Measurements from ENCODE around the gene ARMC5. TPM values are rescaled to one million over a fixed set of nuclear protein-coding genes. Genes with fewer than 3 reads are reported as not detected.

The ARMC5 gene
- polyA plus RNA-seq, 1 donor from 2014 or later = 27.6 TPM

DNA sequence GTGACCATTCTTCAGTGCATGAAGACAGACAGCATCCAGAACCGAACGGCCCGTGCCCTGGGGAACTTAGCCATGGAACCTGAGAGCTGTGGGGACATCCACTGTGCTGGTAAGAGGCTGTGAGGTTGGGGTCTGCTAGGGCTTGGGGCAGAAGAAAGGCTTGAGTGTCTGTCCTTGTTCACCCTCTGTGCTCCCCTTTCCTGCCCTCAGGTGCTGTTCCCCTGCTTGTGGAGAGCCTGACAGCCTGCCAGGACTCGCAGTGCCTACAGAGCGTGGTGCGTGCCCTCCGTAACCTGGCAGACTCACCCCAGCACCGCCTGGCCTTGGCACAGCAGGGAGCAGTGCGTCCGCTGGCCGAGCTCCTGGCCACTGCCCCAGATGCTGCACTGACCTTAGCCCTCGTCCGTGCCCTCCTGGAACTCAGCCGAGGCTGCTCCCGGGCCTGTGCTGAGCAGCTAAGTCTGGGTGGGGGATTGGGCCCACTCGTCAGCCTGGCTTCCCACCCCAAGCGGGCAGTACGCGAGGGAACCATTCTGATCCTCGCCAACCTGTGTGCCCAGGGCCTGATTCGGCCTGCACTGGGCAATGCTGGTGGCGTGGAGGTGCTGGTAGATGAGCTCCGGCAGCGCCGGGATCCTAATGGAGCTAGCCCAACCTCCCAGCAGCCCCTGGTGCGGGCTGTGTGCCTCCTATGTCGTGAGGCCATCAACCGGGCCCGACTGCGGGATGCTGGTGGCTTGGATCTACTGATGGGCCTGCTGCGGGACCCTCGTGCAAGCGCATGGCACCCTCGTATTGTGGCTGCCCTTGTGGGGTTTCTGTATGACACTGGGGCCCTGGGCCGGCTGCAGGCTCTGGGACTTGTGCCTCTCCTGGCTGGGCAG lies 2.9 kb downstream of the ARMC5 start:
- Histone ChIP-seq H3K36me3 (ENCODE audit: insufficient read depth, low read length) (no peaks in the 10 kb centered on the region), H3K79me2 (replicated peaks; ENCODE audit: insufficient read depth, low read length) (peaks cover 15% of the 10 kb centered on the region), H3K27me3 (ENCODE audit: insufficient read depth, low read depth, low read length) (no peaks in the 10 kb centered on the region), H3F3A (ENCODE audit: insufficient read depth, low read length, poor library complexity, severe bottlenecking) (peaks cover 8% of the 10 kb centered on the region), H3K4me2 (ENCODE audit: low read length) (no peak overlapping the region), H3K9me2 (ENCODE audit: insufficient read depth, low read length) (no peaks in the 10 kb centered on the region), H4K20me1 (ENCODE audit: insufficient read depth) (no peaks in the 10 kb centered on the region), H3K27ac (ENCODE audit: low read length) (no peak overlapping the region), H3K4me3 (ENCODE audit: low read length) (no peak overlapping the region), H3K9ac (ENCODE audit: low read length) (no peak overlapping the region), H2AFZ (ENCODE audit: low read depth, low read length) (no peak overlapping the region), H3K9me3 (ENCODE audit: low read length) (no peaks in the 10 kb centered on the region)
- TF ChIP-seq, protein P1, sequence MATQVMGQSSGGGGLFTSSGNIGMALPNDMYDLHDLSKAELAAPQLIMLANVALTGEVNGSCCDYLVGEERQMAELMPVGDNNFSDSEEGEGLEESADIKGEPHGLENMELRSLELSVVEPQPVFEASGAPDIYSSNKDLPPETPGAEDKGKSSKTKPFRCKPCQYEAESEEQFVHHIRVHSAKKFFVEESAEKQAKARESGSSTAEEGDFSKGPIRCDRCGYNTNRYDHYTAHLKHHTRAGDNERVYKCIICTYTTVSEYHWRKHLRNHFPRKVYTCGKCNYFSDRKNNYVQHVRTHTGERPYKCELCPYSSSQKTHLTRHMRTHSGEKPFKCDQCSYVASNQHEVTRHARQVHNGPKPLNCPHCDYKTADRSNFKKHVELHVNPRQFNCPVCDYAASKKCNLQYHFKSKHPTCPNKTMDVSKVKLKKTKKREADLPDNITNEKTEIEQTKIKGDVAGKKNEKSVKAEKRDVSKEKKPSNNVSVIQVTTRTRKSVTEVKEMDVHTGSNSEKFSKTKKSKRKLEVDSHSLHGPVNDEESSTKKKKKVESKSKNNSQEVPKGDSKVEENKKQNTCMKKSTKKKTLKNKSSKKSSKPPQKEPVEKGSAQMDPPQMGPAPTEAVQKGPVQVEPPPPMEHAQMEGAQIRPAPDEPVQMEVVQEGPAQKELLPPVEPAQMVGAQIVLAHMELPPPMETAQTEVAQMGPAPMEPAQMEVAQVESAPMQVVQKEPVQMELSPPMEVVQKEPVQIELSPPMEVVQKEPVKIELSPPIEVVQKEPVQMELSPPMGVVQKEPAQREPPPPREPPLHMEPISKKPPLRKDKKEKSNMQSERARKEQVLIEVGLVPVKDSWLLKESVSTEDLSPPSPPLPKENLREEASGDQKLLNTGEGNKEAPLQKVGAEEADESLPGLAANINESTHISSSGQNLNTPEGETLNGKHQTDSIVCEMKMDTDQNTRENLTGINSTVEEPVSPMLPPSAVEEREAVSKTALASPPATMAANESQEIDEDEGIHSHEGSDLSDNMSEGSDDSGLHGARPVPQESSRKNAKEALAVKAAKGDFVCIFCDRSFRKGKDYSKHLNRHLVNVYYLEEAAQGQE (IDR thresholded peaks at IDR 0.05; ENCODE audit: borderline replicate concordance) = no peak

DNA sequence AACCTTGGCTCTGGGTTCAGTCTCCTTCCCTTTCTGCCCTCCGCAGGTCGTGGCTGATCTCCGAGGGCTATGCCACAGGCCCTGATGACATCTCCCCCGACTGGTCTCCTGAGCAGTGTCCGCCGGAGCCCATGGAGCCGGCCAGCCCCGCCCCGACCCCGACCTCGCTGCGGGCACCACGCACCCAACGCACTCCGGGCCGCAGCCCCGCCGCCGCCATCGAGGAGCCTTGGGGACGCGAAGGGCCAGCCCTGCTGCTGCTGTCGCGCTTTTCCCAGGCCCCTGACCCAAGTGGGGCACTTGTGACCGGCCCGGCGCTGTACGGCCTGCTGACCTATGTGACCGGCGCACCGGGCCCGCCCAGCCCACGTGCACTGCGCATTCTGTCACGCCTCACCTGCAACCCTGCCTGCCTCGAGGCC lies 5.1 kb downstream of the ARMC5 start:
- Histone ChIP-seq H3F3A (ENCODE audit: insufficient read depth, low read length, poor library complexity, severe bottlenecking) (peaks cover 8% of the 10 kb centered on the region), H3K79me2 (replicated peaks; ENCODE audit: insufficient read depth, low read length) (peaks cover 3% of the 10 kb centered on the region), H3K27ac (ENCODE audit: low read length) (no peak overlapping the region), H2AFZ (ENCODE audit: low read depth, low read length) (no peak overlapping the region), H3K9me3 (ENCODE audit: low read length) (no peaks in the 10 kb centered on the region), H3K36me3 (ENCODE audit: insufficient read depth, low read length) (no peaks in the 10 kb centered on the region), H4K20me1 (ENCODE audit: insufficient read depth) (no peaks in the 10 kb centered on the region), H3K4me2 (ENCODE audit: low read length) (no peak overlapping the region), H3K9me2 (ENCODE audit: insufficient read depth, low read length) (no peaks in the 10 kb centered on the region), H3K9ac (ENCODE audit: low read length) (no peak overlapping the region), H3K27me3 (ENCODE audit: insufficient read depth, low read depth, low read length) (no peaks in the 10 kb centered on the region), H3K4me3 (ENCODE audit: low read length) (no peak overlapping the region)
- no peak for TF ChIP-seq TAF1 (IDR thresholded peaks at IDR 0.05; ENCODE audit: low read depth)
- no peak for TF ChIP-seq EP300 (conservative IDR thresholded peaks at IDR 0.05; ENCODE audit: poor library complexity, severe bottlenecking)
- TF ChIP-seq, protein P2, sequence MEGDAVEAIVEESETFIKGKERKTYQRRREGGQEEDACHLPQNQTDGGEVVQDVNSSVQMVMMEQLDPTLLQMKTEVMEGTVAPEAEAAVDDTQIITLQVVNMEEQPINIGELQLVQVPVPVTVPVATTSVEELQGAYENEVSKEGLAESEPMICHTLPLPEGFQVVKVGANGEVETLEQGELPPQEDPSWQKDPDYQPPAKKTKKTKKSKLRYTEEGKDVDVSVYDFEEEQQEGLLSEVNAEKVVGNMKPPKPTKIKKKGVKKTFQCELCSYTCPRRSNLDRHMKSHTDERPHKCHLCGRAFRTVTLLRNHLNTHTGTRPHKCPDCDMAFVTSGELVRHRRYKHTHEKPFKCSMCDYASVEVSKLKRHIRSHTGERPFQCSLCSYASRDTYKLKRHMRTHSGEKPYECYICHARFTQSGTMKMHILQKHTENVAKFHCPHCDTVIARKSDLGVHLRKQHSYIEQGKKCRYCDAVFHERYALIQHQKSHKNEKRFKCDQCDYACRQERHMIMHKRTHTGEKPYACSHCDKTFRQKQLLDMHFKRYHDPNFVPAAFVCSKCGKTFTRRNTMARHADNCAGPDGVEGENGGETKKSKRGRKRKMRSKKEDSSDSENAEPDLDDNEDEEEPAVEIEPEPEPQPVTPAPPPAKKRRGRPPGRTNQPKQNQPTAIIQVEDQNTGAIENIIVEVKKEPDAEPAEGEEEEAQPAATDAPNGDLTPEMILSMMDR (IDR thresholded peaks at IDR 0.05; ENCODE audit: poor library complexity, severe bottlenecking) = no peak
- TF ChIP-seq POLR2AphosphoS5 (IDR thresholded peaks at IDR 0.05) = no peak
- no peak for TF ChIP-seq RAD21 (conservative IDR thresholded peaks at IDR 0.05)
- TF ChIP-seq MXI1 (conservative IDR thresholded peaks at IDR 0.05; ENCODE audit: poor library complexity, severe bottlenecking) = no peak
- TF ChIP-seq EZH2 (IDR thresholded peaks at IDR 0.05; ENCODE audit: borderline replicate concordance, insufficient read depth, low read length, poor library complexity, severe bottlenecking) = no peak
- no peak for TF ChIP-seq SMC3 (conservative IDR thresholded peaks at IDR 0.05; ENCODE audit: poor library complexity)
- TF ChIP-seq, protein P1 (IDR thresholded peaks at IDR 0.05; ENCODE audit: borderline replicate concordance) = no peak

Measured in neural cell (in vitro differentiated cells).